BE2C (cell line): ENCODE results near the gene UCMA.

Experiments
- DNase-seq: peaks from one replicate; pipeline ENCODE4 v3.0.0-alpha.2; 2020
- H3K27me3 ChIP-seq: fragments of 250-450 bp; sonication (Bioruptor Pico); 2 replicates; pipeline ENCODE4 v1.5.1; 2020; ENCODE audit warnings: mild to moderate bottlenecking
- H3K36me3 ChIP-seq: fragments of 250-450 bp; sonication (Bioruptor Pico); 2 replicates; pipeline ENCODE4 v1.5.1; 2020; ENCODE audit warnings: mild to moderate bottlenecking
- H3K4me1 ChIP-seq: fragments of 250-450 bp; sonication (Bioruptor Pico); 2 replicates; pipeline ENCODE4 v1.5.1; 2020
- H3K4me3 ChIP-seq: 2 replicates; pipeline ENCODE4 v1.5.1; 2011; ENCODE audit warnings: low read depth, low read length
- H3K9me3 ChIP-seq: fragments of 250-450 bp; sonication (Bioruptor Pico); 2 replicates; pipeline ENCODE4 v1.5.1; 2020
- CTCF ChIP-seq: IDR thresholded peaks from 2 replicates; pipeline ENCODE4 v1.5.1; 2012; ENCODE audit warnings: mild to moderate bottlenecking, low read depth, low read length

The UCMA gene

GRCh38 chr10:13268841-13269240, 34.7 kb upstream of the UCMA start:
- no peak for TF ChIP-seq CTCF
- H3K4me1 ChIP-seq: peaks cover 3% of the 10 kb centered on the region; the same call in 1 of the 2 replicates
- H3K27me3 ChIP-seq: no peaks in the 10 kb centered on the region
- no peaks in the 10 kb centered on the region for H3K9me3 ChIP-seq
- no peak overlapping the region for H3K4me3 ChIP-seq
- no peaks in the 10 kb centered on the region for H3K36me3 ChIP-seq
- DNase-seq: no peak

GRCh38 chr10:13268310-13268709, 34.1 kb upstream of the UCMA start:
- H3K27me3 ChIP-seq: no peaks in the 10 kb centered on the region
- DNase-seq: no peak
- no peak for TF ChIP-seq CTCF
- no peaks in the 10 kb centered on the region for H3K9me3 ChIP-seq
- no peaks in the 10 kb centered on the region for H3K36me3 ChIP-seq
- H3K4me1 ChIP-seq: peaks cover 3% of the 10 kb centered on the region; the same call in 1 of the 2 replicates
- no peak overlapping the region for H3K4me3 ChIP-seq

GRCh38 chr10:13263591-13263990, 29.4 kb upstream of the UCMA start:
- H3K9me3 ChIP-seq: no peaks in the 10 kb centered on the region
- H3K4me3 ChIP-seq: no peak overlapping the region
- H3K36me3 ChIP-seq: no peaks in the 10 kb centered on the region
- DNase-seq: no peak
- TF ChIP-seq CTCF: no peak
- no peaks in the 10 kb centered on the region for H3K27me3 ChIP-seq
- no peaks in the 10 kb centered on the region for H3K4me1 ChIP-seq

- Histone ChIP-seq H3K9me3 (no peaks in the 10 kb centered on the region), H3K4me1 (no peaks in the 10 kb centered on the region), H3K4me3 (no peak overlapping the region), H3K27me3 (no peaks in the 10 kb centered on the region), H3K36me3 (no peaks in the 10 kb centered on the region)
- no peak for DNase-seq
- TF ChIP-seq CTCF: no peak
Observed at GRCh38 chr10:13262433-13262832, 28.3 kb upstream of the UCMA start.

- no peaks in the 10 kb centered on the region for H3K9me3 ChIP-seq
- no peaks in the 10 kb centered on the region; the same call in 1 of the 2 replicates for H3K27me3 ChIP-seq
- no peaks in the 10 kb centered on the region for H3K36me3 ChIP-seq
- no peaks in the 10 kb centered on the region for H3K4me1 ChIP-seq
- no peak for DNase-seq
- no peak for TF ChIP-seq CTCF
- no peak overlapping the region for H3K4me3 ChIP-seq
Observed at GRCh38 chr10:13257621-13258140, 23.5 kb upstream of the UCMA start.

- Histone ChIP-seq H3K4me1 (no peaks in the 10 kb centered on the region), H3K4me3 (no peak overlapping the region), H3K27me3 (no peaks in the 10 kb centered on the region; the same call in 1 of the 2 replicates), H3K36me3 (no peaks in the 10 kb centered on the region), H3K9me3 (no peaks in the 10 kb centered on the region)
- no peak for TF ChIP-seq CTCF
- no peak for DNase-seq
Observed at GRCh38 chr10:13256627-13257026, 22.5 kb upstream of the UCMA start.
